H9 (cell line): Measurements from ENCODE around the gene SSR3. TPM values are rescaled to one million over a fixed set of nuclear protein-coding genes. Genes with fewer than 3 reads are reported as not detected.

Source experiments
- DNase-seq: peaks from one replicate; pipeline ENCODE4 v3.0.0-alpha.2; 2017
- H2AFZ ChIP-seq: one replicate; pipeline ENCODE4 v1.6.1; 2013; ENCODE audit warnings: mild to moderate bottlenecking, low read length, control low read depth, moderate library complexity
- H2AK5ac ChIP-seq: 2 replicates; pipeline ENCODE4 v1.6.1; 2013; ENCODE audit warnings: low read length, control low read depth, mixed read lengths; ENCODE audit not compliant: insufficient read length
- H2BK120ac ChIP-seq: one replicate; pipeline ENCODE4 v1.6.1; 2013; ENCODE audit warnings: low read depth, mild to moderate bottlenecking, low read length, control low read depth, inconsistent platforms; ENCODE audit not compliant: poor library complexity, severe bottlenecking
- H2BK12ac ChIP-seq: 2 replicates; pipeline ENCODE4 v1.6.1; 2013; ENCODE audit warnings: low read length, control low read depth, mixed read lengths, low read depth; ENCODE audit not compliant: insufficient read length
- H2BK15ac ChIP-seq: 2 replicates; pipeline ENCODE4 v1.6.1; 2013; ENCODE audit warnings: low read depth, low read length, control low read depth
- H2BK20ac ChIP-seq: one replicate; pipeline ENCODE4 v1.6.1; 2013; ENCODE audit warnings: low read depth, mild to moderate bottlenecking, low read length, control low read depth, inconsistent platforms; ENCODE audit not compliant: poor library complexity, severe bottlenecking
- H2BK5ac ChIP-seq: 2 replicates; pipeline ENCODE4 v1.6.1; 2013; ENCODE audit warnings: low read length, control low read depth, mixed read lengths; ENCODE audit not compliant: insufficient read length
- H3K14ac ChIP-seq: 2 replicates; pipeline ENCODE4 v1.6.1; 2013; ENCODE audit warnings: low read length, control low read depth; ENCODE audit not compliant: insufficient read depth
- H3K18ac ChIP-seq: 2 replicates; pipeline ENCODE4 v1.6.1; 2013; ENCODE audit warnings: low read depth, mild to moderate bottlenecking, mixed read lengths, low read length, control low read depth; ENCODE audit not compliant: insufficient read length
- H3K23ac ChIP-seq: 2 replicates; pipeline ENCODE4 v1.6.1; 2013; ENCODE audit warnings: low read length, control low read depth, mixed read lengths, low read depth; ENCODE audit not compliant: insufficient read length
- H3K23me2 ChIP-seq: 2 replicates; pipeline ENCODE4 v1.6.1; 2013; ENCODE audit warnings: low read depth, mild to moderate bottlenecking, mixed read lengths, low read length, control low read depth; ENCODE audit not compliant: insufficient read length, poor library complexity, severe bottlenecking
- H3K27ac ChIP-seq: 2 replicates; pipeline ENCODE4 v1.5.1; 2013; ENCODE audit warnings: low read length, control low read depth, mixed read lengths, low read depth; ENCODE audit not compliant: insufficient read length
- H3K27me3 ChIP-seq: 2 replicates; pipeline ENCODE4 v1.6.1; 2013; ENCODE audit warnings: low read length, control low read depth, inconsistent platforms; ENCODE audit not compliant: insufficient read depth
- H3K4ac ChIP-seq: 2 replicates; pipeline ENCODE4 v1.6.1; 2013; ENCODE audit warnings: low read depth, mild to moderate bottlenecking, control low read depth, inconsistent platforms, low read length, moderate library complexity
- H3K4me1 ChIP-seq: 2 replicates; pipeline ENCODE4 v1.6.1; 2013; ENCODE audit warnings: low read length, control low read depth, inconsistent platforms; ENCODE audit not compliant: insufficient read depth
- H3K4me2 ChIP-seq: 2 replicates; pipeline ENCODE4 v1.6.1; 2013; ENCODE audit warnings: low read length, control low read depth, mixed read lengths; ENCODE audit not compliant: insufficient read length, insufficient read depth
- H3K56ac ChIP-seq: 2 replicates; pipeline ENCODE4 v1.6.1; 2013; ENCODE audit warnings: low read depth, mild to moderate bottlenecking, mixed read lengths, low read length, control low read depth; ENCODE audit not compliant: insufficient read length
- H3K79me1 ChIP-seq: 2 replicates; pipeline ENCODE4 v1.6.1; 2013; ENCODE audit warnings: low read depth, mild to moderate bottlenecking, moderate library complexity, low read length, control low read depth, inconsistent platforms; ENCODE audit not compliant: insufficient read depth, poor library complexity, severe bottlenecking
- H3K79me2 ChIP-seq: 2 replicates; pipeline ENCODE4 v1.6.1; 2013; ENCODE audit warnings: low read length, control low read depth, inconsistent platforms; ENCODE audit not compliant: insufficient read depth
- H3K9ac ChIP-seq: 2 replicates; pipeline ENCODE4 v1.6.1; 2013; ENCODE audit warnings: low read length, control low read depth, mixed read lengths; ENCODE audit not compliant: insufficient read length; ENCODE audit errors: extremely low read depth
- H3K9me3 ChIP-seq: one replicate; pipeline ENCODE4 v1.6.1; 2013; ENCODE audit warnings: low read depth, low read length, inconsistent platforms; ENCODE audit not compliant: control insufficient read depth
- H3T11ph ChIP-seq: one replicate; pipeline ENCODE4 v1.6.1; 2013; ENCODE audit warnings: mild to moderate bottlenecking, low read length, control low read depth, inconsistent platforms
- H4K20me1 ChIP-seq: one replicate; pipeline ENCODE4 v1.6.1; 2013; ENCODE audit not compliant: control insufficient read depth, insufficient read length, insufficient read depth
- H4K5ac ChIP-seq: 2 replicates; pipeline ENCODE4 v1.6.1; 2013; ENCODE audit warnings: low read depth, mild to moderate bottlenecking, mixed read lengths, low read length, control low read depth; ENCODE audit not compliant: insufficient read length
- H4K8ac ChIP-seq: replicated peaks from 2 replicates; pipeline ENCODE4 v1.6.1; 2013; ENCODE audit warnings: low read length, control low read depth, mixed read lengths, low read depth; ENCODE audit not compliant: insufficient read length
- H4K91ac ChIP-seq: 2 replicates; pipeline ENCODE4 v1.6.1; 2013; ENCODE audit warnings: low read depth, mild to moderate bottlenecking, moderate library complexity, mixed read lengths, low read length, control low read depth; ENCODE audit not compliant: insufficient read length
- H3K27ac Mint-ChIP-seq, 3 experiments: 2 replicates in 2 of 3; 3 replicates in 1 of 3; pipeline ENCODE4 v1.8.0; 2020 to 2021; ENCODE audit warnings: mixed read lengths in 3 of 3, mild to moderate bottlenecking in 1 of 3, moderate library complexity in 1 of 3
- H3K27me3 Mint-ChIP-seq: 2 replicates; pipeline ENCODE4 v1.8.0; 2021; ENCODE audit warnings: low read depth, mild to moderate bottlenecking, moderate library complexity, mixed read lengths
- H3K36me3 Mint-ChIP-seq, 3 experiments: 2 replicates in 2 of 3; 3 replicates in 1 of 3; pipeline ENCODE4 v1.8.0; 2020 to 2021; ENCODE audit warnings: low read depth in 3 of 3, mixed read lengths in 3 of 3; ENCODE audit not compliant: insufficient read depth in 1 of 3
- H3K4me1 Mint-ChIP-seq, 2 experiments: 2 replicates each; pipeline ENCODE4 v1.8.0; 2020; ENCODE audit warnings: mixed read lengths in 2 of 2
- H3K4me3 Mint-ChIP-seq, 2 experiments: 2 replicates in 1 of 2; 3 replicates in 1 of 2; pipeline ENCODE4 v1.8.0; 2020 to 2021; ENCODE audit warnings: mild to moderate bottlenecking in 2 of 2, mixed read lengths in 2 of 2, moderate library complexity in 1 of 2
- H3K9me3 Mint-ChIP-seq, 2 experiments: 2 replicates in 1 of 2; 3 replicates in 1 of 2; pipeline ENCODE4 v1.8.0; 2020; ENCODE audit warnings: mild to moderate bottlenecking in 2 of 2, mixed read lengths in 2 of 2, moderate library complexity in 1 of 2
- CTCF ChIP-seq: fragments of 200-600 bp; sonication (generic); conservative IDR thresholded peaks from 3 replicates; pipeline ENCODE4 v1.8.0; 2021; ENCODE audit warnings: antibody characterized with exemption, mild to moderate bottlenecking
- total RNA-seq: library from RNA; stranded (reverse); gene quantifications from 2 replicates; pipeline ENCODE4 v1.2.1, GENCODE V29; 2021

The SSR3 gene
- total RNA-seq, 1 experiment from 2014 or later: 177 TPM

GRCh38 chr3:156581954-156582353 is 27.0 kb upstream of the SSR3 start:
- Histone ChIP-seq H2BK5ac (no peak overlapping the region), H2BK12ac (no peak overlapping the region), H3K4me1 (no peaks in the 10 kb centered on the region; the same call in 1 of the 2 replicates), H4K91ac (no peak overlapping the region), H3K9me3 (no peaks in the 10 kb centered on the region), H4K8ac (no peak overlapping the region), H2BK20ac (peak overlapping the region; percentile 64), H3K79me1 (no peaks in the 10 kb centered on the region), H2BK120ac (no peak overlapping the region), H2AK5ac (no peak overlapping the region), H3K14ac (no peak overlapping the region), H3K27ac (no peak overlapping the region), H3K23me2 (no peaks in the 10 kb centered on the region), H4K20me1 (no peaks in the 10 kb centered on the region), H3K18ac (no peak overlapping the region), H3K4me2 (no peak overlapping the region), H3K4ac (no peak overlapping the region), H4K5ac (no peak overlapping the region), H3K56ac (no peak overlapping the region), H3K27me3 (no peaks in the 10 kb centered on the region), H3K9ac (no peak overlapping the region), H3K23ac (no peak overlapping the region), H3K79me2 (no peaks in the 10 kb centered on the region), H3T11ph (no peak overlapping the region), H2AFZ (no peak overlapping the region), H2BK15ac (no peak overlapping the region)
- no peaks in the 10 kb centered on the region for H3K36me3 Mint-ChIP-seq
- no peaks in the 10 kb centered on the region for H3K9me3 Mint-ChIP-seq
- H3K27me3 Mint-ChIP-seq: no peaks in the 10 kb centered on the region
- no peak overlapping the region for H3K27ac Mint-ChIP-seq
- no peaks in the 10 kb centered on the region for H3K4me1 Mint-ChIP-seq
- TF ChIP-seq CTCF: no peak
- no peak for DNase-seq
- no peak overlapping the region for H3K4me3 Mint-ChIP-seq
